Measurements from ENCODE around the gene TNFAIP8L2.

The TNFAIP8L2 gene

DNA sequence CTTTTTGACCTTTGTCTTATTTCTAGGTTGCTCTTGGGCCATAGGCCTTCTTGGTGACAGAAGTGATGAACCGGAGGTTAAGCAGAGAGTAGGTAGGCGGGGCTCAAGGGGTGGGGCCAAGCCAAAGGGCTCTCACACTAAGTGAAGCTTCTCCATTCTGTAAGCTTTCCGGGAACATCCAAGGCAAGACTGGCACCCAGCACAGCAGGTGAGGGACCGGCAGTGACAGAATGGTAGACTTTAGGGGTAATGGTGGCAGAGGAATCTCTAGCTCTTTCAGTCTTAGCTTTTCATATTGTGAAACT lies at the start of gene TNFAIP8L2:
TNFAIP8L2 (plus strand) TSS at position 135 of the 305 bp plus-strand sequence. CDS start 2,049 bp downstream, outside the sequence.
- no peaks in the 10 kb centered on the region for H3K27me3 ChIP-seq (replicated peaks; ENCODE audit: control insufficient read depth, insufficient read depth, low read length)
- H3K4me3 ChIP-seq (replicated peaks; ENCODE audit: low read depth, low read length) = peak within 1 kb of the TSS; percentile 82
- DNase-seq (ENCODE audit: extremely low read depth, insufficient read length) = peak; percentile 56
- TF ChIP-seq, protein P1, sequence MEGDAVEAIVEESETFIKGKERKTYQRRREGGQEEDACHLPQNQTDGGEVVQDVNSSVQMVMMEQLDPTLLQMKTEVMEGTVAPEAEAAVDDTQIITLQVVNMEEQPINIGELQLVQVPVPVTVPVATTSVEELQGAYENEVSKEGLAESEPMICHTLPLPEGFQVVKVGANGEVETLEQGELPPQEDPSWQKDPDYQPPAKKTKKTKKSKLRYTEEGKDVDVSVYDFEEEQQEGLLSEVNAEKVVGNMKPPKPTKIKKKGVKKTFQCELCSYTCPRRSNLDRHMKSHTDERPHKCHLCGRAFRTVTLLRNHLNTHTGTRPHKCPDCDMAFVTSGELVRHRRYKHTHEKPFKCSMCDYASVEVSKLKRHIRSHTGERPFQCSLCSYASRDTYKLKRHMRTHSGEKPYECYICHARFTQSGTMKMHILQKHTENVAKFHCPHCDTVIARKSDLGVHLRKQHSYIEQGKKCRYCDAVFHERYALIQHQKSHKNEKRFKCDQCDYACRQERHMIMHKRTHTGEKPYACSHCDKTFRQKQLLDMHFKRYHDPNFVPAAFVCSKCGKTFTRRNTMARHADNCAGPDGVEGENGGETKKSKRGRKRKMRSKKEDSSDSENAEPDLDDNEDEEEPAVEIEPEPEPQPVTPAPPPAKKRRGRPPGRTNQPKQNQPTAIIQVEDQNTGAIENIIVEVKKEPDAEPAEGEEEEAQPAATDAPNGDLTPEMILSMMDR (IDR thresholded peaks at IDR 0.05; ENCODE audit: insufficient read depth, low read length, poor library complexity, severe bottlenecking) = no peak
- H3K36me3 ChIP-seq (ENCODE audit: control insufficient read depth, insufficient read depth, low read length) = peaks cover 2% of the 10 kb centered on the region; the same call in 1 of the 2 replicates

DNA sequence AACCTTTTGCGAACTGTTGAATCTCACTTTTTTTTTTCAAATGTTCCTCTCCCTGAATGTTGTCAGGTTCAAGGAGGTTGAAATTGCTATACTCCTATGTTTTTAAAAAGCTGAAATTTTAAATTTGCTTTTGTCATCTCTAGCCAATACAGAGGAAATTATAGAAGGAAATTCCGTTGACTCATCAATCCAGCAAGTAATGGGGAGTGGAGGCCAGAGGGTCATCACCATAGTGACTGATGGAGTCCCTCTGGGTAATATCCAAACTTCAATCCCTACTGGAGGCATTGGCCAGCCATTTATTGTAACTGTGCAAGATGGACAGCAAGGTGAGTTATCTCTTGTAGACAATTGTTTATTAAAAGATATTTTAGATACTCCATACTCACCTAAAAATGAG lies 49.6 kb upstream of the TNFAIP8L2 start:
- Histone ChIP-seq H3K36me3 (ENCODE audit: control insufficient read depth, insufficient read depth, low read length) (no peaks in the 10 kb centered on the region; the same call in 1 of the 2 replicates), H3K27me3 (replicated peaks; ENCODE audit: control insufficient read depth, insufficient read depth, low read length) (no peaks in the 10 kb centered on the region), H3K4me3 (replicated peaks; ENCODE audit: low read depth, low read length) (no peak overlapping the region)
- no peak for DNase-seq (ENCODE audit: extremely low read depth, insufficient read length)
- TF ChIP-seq, protein P1 (IDR thresholded peaks at IDR 0.05; ENCODE audit: insufficient read depth, low read length, poor library complexity, severe bottlenecking) = no peak

DNA sequence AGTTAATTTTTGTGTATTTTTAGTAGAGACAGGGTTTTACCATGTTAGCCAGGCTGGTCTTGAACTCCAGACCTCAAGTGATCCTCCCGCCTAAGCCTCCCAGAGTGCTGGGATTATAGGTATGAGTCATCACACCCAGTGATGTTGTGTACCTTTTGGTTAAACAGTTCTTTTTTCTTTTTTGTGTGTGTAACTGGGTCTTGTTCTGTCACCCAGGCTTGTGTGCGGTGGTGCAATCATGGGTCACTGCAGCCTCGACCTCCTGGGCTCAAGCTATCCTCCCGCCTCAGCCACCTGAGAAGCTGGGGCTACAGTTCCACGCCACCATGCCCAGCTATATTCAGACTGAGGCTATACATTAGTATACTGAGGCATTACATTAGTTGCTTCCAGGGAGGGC lies 48.1 kb upstream of the TNFAIP8L2 start:
- Histone ChIP-seq H3K4me3 (replicated peaks; ENCODE audit: low read depth, low read length) (no peak overlapping the region), H3K36me3 (ENCODE audit: control insufficient read depth, insufficient read depth, low read length) (no peaks in the 10 kb centered on the region; the same call in none of the 2 replicates), H3K27me3 (replicated peaks; ENCODE audit: control insufficient read depth, insufficient read depth, low read length) (no peaks in the 10 kb centered on the region)
- TF ChIP-seq, protein P1 (IDR thresholded peaks at IDR 0.05; ENCODE audit: insufficient read depth, low read length, poor library complexity, severe bottlenecking) = no peak
- DNase-seq (ENCODE audit: extremely low read depth, insufficient read length) = no peak

DNA sequence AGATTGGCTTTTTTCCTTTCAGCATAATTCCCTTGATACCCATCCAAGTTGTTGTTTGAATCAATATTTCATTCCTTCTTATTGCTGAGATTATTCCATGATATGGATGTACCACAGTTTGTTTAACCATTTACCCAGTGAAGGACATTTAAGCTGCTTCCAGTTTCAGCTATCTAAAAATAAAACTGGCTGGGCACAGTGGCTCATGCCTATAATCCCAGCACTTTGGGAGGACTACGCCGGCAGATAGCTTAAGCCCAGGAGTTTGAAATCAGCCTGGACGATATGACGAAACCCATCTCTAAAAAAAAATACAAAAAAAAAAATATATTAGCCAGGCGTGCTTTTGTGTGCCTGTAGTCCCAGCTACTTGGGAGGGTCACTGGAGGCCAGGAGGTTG lies 42.6 kb upstream of the TNFAIP8L2 start:
- DNase-seq (ENCODE audit: extremely low read depth, insufficient read length) = no peak
- no peaks in the 10 kb centered on the region for H3K27me3 ChIP-seq (replicated peaks; ENCODE audit: control insufficient read depth, insufficient read depth, low read length)
- no peaks in the 10 kb centered on the region; the same call in 1 of the 2 replicates for H3K36me3 ChIP-seq (ENCODE audit: control insufficient read depth, insufficient read depth, low read length)
- no peak overlapping the region for H3K4me3 ChIP-seq (replicated peaks; ENCODE audit: low read depth, low read length)
- TF ChIP-seq, protein P1 (IDR thresholded peaks at IDR 0.05; ENCODE audit: insufficient read depth, low read length, poor library complexity, severe bottlenecking) = no peak

DNA sequence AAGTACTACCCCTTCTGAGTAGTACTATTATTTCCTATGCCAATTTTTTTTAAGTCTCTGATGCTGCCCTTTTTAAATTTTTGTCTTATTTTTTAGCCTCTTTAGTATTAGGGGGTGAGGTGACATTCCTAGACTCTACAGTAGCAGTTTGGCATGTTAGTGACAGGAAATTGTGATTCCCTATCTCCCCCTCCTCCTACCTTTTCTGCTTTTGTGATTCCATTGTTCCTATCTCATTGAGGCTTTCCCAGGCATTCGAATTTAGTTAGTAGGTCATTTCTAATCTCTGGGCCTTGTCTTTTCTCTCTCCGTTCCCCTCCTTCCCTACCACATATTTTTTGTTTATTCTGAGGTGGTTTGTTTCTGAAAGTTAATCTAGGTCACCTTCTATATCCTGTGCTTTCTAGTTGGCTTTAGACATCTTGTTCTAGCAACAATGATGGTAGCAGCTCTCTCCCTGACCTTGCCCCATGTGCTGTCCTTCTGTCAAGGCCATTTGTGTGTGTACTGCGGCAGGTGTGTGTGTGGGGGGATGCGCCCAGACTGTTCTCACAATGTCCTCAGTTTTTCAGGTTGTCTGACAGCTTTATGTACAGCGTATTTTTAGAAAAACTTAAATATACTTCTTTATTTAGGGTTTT lies 31.6 kb upstream of the TNFAIP8L2 start:
- no peak for DNase-seq (ENCODE audit: extremely low read depth, insufficient read length)
- H3K36me3 ChIP-seq (ENCODE audit: control insufficient read depth, insufficient read depth, low read length) = no peaks in the 10 kb centered on the region
- TF ChIP-seq, protein P1 (IDR thresholded peaks at IDR 0.05; ENCODE audit: insufficient read depth, low read length, poor library complexity, severe bottlenecking) = no peak
- no peak overlapping the region for H3K4me3 ChIP-seq (replicated peaks; ENCODE audit: low read depth, low read length)
- H3K27me3 ChIP-seq (replicated peaks; ENCODE audit: control insufficient read depth, insufficient read depth, low read length) = no peaks in the 10 kb centered on the region

DNA sequence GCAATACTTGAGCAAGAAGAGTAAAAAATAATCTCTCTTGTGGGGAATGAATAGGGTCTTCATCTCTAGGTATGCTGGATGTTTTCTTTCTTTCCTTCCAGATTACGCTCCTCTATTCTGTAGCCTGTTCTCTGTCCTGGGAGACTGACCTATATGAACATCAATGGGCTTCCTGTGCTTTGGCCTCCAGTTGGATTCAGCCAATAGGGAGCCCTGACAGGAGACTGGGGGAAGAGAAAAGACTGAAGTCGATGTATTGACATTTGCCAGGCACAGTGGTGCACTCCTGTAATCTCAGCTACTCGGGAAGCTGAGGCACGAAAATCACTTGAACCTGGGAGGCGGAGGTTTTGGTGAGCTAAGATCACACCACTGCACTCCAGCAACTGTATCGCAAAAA lies 27.6 kb upstream of the TNFAIP8L2 start:
- TF ChIP-seq, protein P1 (IDR thresholded peaks at IDR 0.05; ENCODE audit: insufficient read depth, low read length, poor library complexity, severe bottlenecking) = no peak
- Histone ChIP-seq H3K4me3 (replicated peaks; ENCODE audit: low read depth, low read length) (no peak overlapping the region), H3K27me3 (replicated peaks; ENCODE audit: control insufficient read depth, insufficient read depth, low read length) (no peaks in the 10 kb centered on the region), H3K36me3 (ENCODE audit: control insufficient read depth, insufficient read depth, low read length) (no peaks in the 10 kb centered on the region)
- no peak for DNase-seq (ENCODE audit: extremely low read depth, insufficient read length)

All from GM06990 (cell line).